Upper lobe of right lung (tissue), 1 donor: ENCODE results near the gene POLE. TPM values are rescaled to one million over a fixed set of nuclear protein-coding genes. Genes with fewer than 3 reads are reported as not detected.

ENCODE experiments used
- ATAC-seq: fragments of 200-7000 bp; cut with Tn5 transposase; one replicate; pipeline ENCODE4 v1.9.1; 2020; ENCODE audit warnings: mild to moderate bottlenecking, moderate library complexity
- DNase-seq: peaks from one replicate; pipeline ENCODE4 v3.0.0-alpha.2; 2020
- H3K27ac ChIP-seq: fragments of 200-600 bp; one replicate; pipeline ENCODE4 v1.8.0; 2022
- H3K27me3 ChIP-seq: fragments of 200-600 bp; one replicate; pipeline ENCODE4 v1.8.0; 2022; ENCODE audit warnings: mild to moderate bottlenecking
- H3K36me3 ChIP-seq: fragments of 200-600 bp; one replicate; pipeline ENCODE4 v1.8.0; 2022
- H3K4me1 ChIP-seq: fragments of 200-600 bp; one replicate; pipeline ENCODE4 v1.8.0; 2022
- H3K4me3 ChIP-seq: fragments of 200-600 bp; one replicate; pipeline ENCODE4 v1.8.0; 2022; ENCODE audit warnings: mild to moderate bottlenecking
- H3K9me3 ChIP-seq: fragments of 200-600 bp; one replicate; pipeline ENCODE4 v1.8.0; 2022
- intact Hi-C: fragments of 100-400 bp; cut with DNase I; formaldehyde crosslinking; loops from one replicate; pipeline ENCODE4 v1.11.0; 2022
- total RNA-seq: library from RNA; stranded (reverse); fragmentation: NEBNext Ultra II Directional; extraction: Animal tissue kit (Norgen Biotek cat#: 25700); gene quantifications from one replicate; pipeline ENCODE4 v1.2.1, GENCODE V29; 2021
- TF ChIP-seq, protein P1 (sequence below): fragments of 200-600 bp; IDR thresholded peaks from one replicate; pipeline ENCODE4 v1.8.0; 2022; ENCODE audit warnings: antibody characterized with exemption
- donor health status: DM: no; HTN: yes; CAD: no; lungs with severe emphysema.

The POLE gene
- total RNA-seq, 1 donor from 2014 or later = 23.5 TPM

DNA sequence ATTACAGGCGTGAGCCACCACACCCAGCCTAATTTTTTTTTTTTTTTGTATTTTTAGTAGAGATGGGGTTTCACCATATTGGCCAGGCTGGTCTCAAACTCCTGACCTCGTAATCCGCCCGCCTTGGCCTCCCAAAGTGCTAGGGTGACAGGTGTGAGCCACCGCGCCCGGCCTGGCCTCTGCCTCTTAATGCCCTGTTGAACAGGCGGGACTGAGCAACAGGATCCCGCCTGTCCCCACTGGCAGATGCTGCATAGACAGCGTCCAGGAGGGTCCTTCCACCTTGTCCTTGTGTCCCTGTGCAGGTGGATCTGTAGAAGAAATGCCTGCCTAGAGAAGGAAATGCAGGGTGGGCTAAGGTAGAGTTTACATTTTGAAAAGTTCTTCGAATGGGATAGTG is 29.2 kb upstream of the POLE start:
- no peak overlapping the region for H3K4me3 ChIP-seq
- peaks cover 7% of the 10 kb centered on the region for H3K4me1 ChIP-seq
- no peaks in the 10 kb centered on the region for H3K9me3 ChIP-seq
- TF ChIP-seq, protein P1, sequence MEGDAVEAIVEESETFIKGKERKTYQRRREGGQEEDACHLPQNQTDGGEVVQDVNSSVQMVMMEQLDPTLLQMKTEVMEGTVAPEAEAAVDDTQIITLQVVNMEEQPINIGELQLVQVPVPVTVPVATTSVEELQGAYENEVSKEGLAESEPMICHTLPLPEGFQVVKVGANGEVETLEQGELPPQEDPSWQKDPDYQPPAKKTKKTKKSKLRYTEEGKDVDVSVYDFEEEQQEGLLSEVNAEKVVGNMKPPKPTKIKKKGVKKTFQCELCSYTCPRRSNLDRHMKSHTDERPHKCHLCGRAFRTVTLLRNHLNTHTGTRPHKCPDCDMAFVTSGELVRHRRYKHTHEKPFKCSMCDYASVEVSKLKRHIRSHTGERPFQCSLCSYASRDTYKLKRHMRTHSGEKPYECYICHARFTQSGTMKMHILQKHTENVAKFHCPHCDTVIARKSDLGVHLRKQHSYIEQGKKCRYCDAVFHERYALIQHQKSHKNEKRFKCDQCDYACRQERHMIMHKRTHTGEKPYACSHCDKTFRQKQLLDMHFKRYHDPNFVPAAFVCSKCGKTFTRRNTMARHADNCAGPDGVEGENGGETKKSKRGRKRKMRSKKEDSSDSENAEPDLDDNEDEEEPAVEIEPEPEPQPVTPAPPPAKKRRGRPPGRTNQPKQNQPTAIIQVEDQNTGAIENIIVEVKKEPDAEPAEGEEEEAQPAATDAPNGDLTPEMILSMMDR = no peak
- no peak for DNase-seq
- no peak overlapping the region for H3K27ac ChIP-seq
- H3K27me3 ChIP-seq = no peaks in the 10 kb centered on the region
- no peak for ATAC-seq
- H3K36me3 ChIP-seq = peaks cover 51% of the 10 kb centered on the region
- intact Hi-C loops = no loop called here

DNA sequence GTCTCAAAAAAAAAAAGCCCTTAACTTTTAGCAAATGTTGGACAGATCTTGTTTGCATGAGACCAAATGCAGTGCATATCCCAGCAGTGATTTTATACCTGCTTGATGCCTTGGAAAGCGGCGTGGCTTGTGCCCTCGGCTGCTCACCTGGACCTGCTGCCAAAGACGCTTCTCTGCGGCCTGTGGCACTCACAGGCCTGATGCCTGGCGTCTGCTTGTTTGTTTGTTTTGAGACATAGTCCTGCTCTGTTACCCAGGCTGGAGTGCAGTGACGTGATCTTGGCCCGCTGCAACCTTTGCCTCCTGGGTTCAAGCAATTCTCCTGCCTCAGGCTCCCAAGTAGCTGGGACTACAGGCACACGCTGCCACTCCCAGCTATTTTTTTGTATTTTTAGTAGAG is 28.7 kb upstream of the POLE start:
- no peak for ATAC-seq
- TF ChIP-seq, protein P1 = no peak

DNA sequence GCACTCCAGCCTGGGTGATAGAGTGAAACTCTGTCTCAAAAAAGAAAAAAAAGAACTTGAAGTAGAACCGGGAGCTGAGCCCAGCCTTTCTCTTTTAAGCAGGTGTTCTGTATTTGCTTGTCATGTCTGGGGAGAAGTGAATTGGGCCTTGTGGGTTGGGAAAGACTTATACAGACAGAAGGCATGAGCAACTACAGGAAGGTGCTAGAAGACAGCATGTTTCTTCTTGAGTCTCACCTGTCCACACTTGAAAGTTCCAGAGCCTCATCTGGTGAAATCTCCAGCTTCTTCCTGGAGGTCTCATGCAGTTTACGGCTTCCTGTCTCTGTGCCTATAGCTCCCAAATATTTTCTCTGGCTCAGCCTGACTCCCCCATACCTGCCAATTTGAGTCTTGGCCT is 26.0 kb upstream of the POLE start:
- no peak overlapping the region for H3K4me3 ChIP-seq
- H3K9me3 ChIP-seq = no peaks in the 10 kb centered on the region
- TF ChIP-seq, protein P1 = no peak
- intact Hi-C loops = no loop called here
- no peak overlapping the region for H3K27ac ChIP-seq
- peaks cover 16% of the 10 kb centered on the region for H3K4me1 ChIP-seq
- no peaks in the 10 kb centered on the region for H3K27me3 ChIP-seq
- DNase-seq (no peak), ATAC-seq (no peak)
- peaks cover 24% of the 10 kb centered on the region for H3K36me3 ChIP-seq

More for the DNA sequence above, 28.7 kb upstream of the POLE start:
- no peak overlapping the region for H3K4me3 ChIP-seq
- peaks cover 46% of the 10 kb centered on the region for H3K36me3 ChIP-seq
- H3K4me1 ChIP-seq = peaks cover 9% of the 10 kb centered on the region
- no peaks in the 10 kb centered on the region for H3K27me3 ChIP-seq
- H3K9me3 ChIP-seq = no peaks in the 10 kb centered on the region
- no peak for DNase-seq
- intact Hi-C loops = no loop called here
- no peak overlapping the region for H3K27ac ChIP-seq

DNA sequence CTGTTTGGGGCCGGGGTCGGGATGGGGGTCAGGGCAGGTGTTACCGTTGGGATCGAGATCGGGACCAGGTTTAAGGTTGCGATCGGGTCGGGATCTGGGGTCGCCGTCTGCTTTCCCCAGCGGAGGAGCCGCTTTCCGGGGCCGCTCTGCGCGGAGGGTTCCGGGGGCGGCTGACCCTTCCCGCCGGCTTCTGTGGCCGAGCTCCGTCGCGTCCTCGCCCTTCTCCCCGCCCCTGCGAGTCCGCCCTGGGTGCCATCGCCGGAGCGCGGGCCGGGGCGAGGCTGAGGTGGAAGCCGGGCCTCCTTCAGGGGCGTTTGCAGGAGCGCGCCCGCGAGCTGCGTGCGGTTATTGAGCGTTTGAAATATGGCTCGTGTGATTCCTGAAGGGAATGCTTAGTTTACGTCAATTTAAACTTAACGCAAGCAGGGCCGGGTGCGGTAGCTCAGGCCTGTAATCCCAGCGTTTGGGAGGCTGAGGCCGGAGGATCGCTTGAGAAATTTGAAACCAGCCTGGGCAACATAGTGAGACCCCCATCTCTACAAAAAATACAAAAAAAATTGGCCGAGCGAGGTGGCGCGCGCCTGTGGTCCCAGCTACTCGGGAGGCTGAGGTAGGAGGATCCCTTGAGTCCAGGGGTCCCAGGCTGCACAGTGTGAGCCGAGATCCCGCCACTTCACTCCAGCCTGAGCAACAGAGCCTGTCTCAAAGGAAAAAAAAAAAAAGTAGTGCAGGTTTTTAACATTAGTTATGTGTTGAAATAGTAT is 24.1 kb upstream of the POLE start:
- ATAC-seq (peak; percentile 5), DNase-seq (peak; percentile 70)
- H3K36me3 ChIP-seq = peaks cover 8% of the 10 kb centered on the region
- intact Hi-C loops = no loop called here
- peaks cover 16% of the 10 kb centered on the region for H3K4me1 ChIP-seq
- H3K27ac ChIP-seq = peak overlapping the region; percentile 31
- TF ChIP-seq, protein P1 = no peak
- H3K27me3 ChIP-seq = no peaks in the 10 kb centered on the region
- H3K4me3 ChIP-seq = peak overlapping the region; percentile 79
- H3K9me3 ChIP-seq = no peaks in the 10 kb centered on the region

DNA sequence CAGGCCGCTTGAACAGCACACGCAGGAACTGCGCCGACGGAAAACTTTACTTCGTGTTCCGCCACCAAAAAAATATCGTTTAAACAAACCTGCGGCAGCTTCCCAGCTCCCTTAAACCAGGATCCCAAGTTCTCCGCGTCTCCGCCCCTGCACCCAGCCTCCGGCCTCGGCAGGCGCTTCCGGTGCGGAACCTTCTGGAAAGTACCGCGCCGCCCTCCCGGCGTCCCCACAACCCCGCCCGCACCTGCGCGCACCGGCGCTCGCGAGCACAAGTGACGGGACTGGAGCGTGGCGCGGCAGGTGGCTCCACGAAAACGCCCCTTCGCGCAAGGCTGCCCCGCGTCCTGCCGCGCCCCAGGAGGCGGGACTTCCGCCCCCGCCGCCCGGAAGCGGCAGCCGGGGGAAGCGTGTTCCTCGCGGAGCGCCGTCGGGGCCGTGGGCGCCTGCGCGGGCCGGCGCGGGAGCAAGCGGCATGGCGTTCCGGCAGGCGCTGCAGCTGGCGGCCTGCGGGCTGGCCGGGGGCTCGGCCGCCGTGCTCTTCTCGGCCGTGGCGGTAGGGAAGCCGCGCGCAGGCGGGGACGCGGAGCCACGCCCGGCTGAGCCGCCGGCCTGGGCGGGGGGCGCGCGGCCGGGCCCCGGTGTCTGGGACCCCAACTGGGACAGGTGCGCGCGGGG is 23.4 kb upstream of the POLE start, which contains the start of gene PGAM5:
TSS of gene PGAM5 (plus strand) at position 438 of the 675 bp plus-strand sequence. CDS start at position 473, 35 bp downstream.
- peaks cover 16% of the 10 kb centered on the region for H3K4me1 ChIP-seq
- H3K36me3 ChIP-seq = peaks cover 8% of the 10 kb centered on the region
- H3K9me3 ChIP-seq = no peaks in the 10 kb centered on the region
- peak within 1 kb of the TSS; percentile 74 for H3K27ac ChIP-seq
- intact Hi-C loops = no loop called here
- peak; percentile 94 for DNase-seq
- H3K4me3 ChIP-seq = peak within 1 kb of the TSS; percentile 79
- TF ChIP-seq, protein P1 = no peak
- ATAC-seq = peak; percentile 97
- H3K27me3 ChIP-seq = no peaks in the 10 kb centered on the region
